ENCODE measurements around the gene EFHD2. TPM values are rescaled to one million over a fixed set of nuclear protein-coding genes. Genes with fewer than 3 reads are reported as not detected.
"Not testable (repeated sequence)": the region's sequence is repeated elsewhere in the genome, so short reads cannot be mapped to it uniquely, and the experiment has no call there.

The EFHD2 gene
- total RNA-seq, 2 donors from 2014 or later: 160 to 191 TPM

DNA sequence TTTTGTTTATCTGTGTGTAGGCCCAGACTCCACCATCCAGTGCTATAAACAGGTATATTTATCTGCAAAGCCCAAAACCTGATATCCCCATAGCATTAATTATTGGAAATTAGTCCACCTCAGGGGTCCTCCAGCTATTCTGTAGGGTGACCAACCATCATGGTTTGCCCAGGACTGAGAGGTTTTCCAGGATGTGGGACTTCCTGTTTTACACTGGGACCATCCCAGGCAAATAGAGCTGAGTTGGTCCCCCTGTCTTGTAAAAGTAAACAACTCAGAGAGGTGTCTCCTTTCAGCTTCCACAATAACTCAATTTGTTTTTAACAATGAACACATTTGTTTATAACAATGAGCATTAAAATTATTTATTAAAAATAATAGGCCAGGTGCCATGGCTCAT, 58.5 kb downstream of the EFHD2 start:
- H3K36me3 ChIP-seq: no peaks in the 10 kb centered on the region
- H3K4me3 ChIP-seq: no peak overlapping the region
- no peaks in the 10 kb centered on the region for H3K4me1 ChIP-seq
- H3K9me3 ChIP-seq: no peaks in the 10 kb centered on the region
- H3K9ac ChIP-seq (ENCODE audit: low read depth in 2 of 2, low read length in 2 of 2): no peak overlapping the region
- H3K27ac ChIP-seq: no peak overlapping the region
- DNase-seq: no peak
- intact Hi-C loops (cut with DNase I): no loop called here
- H3K27me3 ChIP-seq: no peaks in the 10 kb centered on the region
- TF ChIP-seq, protein P1, sequence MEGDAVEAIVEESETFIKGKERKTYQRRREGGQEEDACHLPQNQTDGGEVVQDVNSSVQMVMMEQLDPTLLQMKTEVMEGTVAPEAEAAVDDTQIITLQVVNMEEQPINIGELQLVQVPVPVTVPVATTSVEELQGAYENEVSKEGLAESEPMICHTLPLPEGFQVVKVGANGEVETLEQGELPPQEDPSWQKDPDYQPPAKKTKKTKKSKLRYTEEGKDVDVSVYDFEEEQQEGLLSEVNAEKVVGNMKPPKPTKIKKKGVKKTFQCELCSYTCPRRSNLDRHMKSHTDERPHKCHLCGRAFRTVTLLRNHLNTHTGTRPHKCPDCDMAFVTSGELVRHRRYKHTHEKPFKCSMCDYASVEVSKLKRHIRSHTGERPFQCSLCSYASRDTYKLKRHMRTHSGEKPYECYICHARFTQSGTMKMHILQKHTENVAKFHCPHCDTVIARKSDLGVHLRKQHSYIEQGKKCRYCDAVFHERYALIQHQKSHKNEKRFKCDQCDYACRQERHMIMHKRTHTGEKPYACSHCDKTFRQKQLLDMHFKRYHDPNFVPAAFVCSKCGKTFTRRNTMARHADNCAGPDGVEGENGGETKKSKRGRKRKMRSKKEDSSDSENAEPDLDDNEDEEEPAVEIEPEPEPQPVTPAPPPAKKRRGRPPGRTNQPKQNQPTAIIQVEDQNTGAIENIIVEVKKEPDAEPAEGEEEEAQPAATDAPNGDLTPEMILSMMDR (IDR thresholded peaks at IDR 0.05): no peak

DNA sequence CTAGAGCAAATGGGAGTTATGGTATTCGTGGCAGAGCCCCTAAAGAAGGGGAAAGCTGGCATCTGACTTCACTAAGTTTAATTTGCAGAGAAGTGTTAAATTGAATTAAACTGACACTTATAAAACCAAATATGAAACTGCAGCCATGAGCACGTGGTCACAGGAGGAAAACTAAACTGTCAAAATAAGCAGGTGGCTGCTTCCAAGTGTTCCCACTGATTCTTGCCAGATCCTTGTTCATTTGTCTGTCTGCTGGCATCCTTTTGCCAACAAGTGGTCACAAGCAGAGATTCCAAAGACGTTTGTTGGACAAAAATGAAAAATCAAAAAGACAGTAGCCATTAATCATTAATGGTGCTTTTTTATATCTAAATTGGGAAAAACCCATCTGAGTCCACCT, 59.7 kb downstream of the EFHD2 start:
- H3K36me3 ChIP-seq: no peaks in the 10 kb centered on the region
- TF ChIP-seq, protein P1 (IDR thresholded peaks at IDR 0.05): no peak
- no peak overlapping the region for H3K27ac ChIP-seq
- intact Hi-C loops (cut with DNase I): no loop called here
- no peak for DNase-seq
- H3K27me3 ChIP-seq: no peaks in the 10 kb centered on the region
- no peak overlapping the region for H3K9ac ChIP-seq (ENCODE audit: low read depth in 2 of 2, low read length in 2 of 2)
- no peaks in the 10 kb centered on the region for H3K4me1 ChIP-seq
- H3K9me3 ChIP-seq: no peaks in the 10 kb centered on the region
- no peak overlapping the region for H3K4me3 ChIP-seq

DNA sequence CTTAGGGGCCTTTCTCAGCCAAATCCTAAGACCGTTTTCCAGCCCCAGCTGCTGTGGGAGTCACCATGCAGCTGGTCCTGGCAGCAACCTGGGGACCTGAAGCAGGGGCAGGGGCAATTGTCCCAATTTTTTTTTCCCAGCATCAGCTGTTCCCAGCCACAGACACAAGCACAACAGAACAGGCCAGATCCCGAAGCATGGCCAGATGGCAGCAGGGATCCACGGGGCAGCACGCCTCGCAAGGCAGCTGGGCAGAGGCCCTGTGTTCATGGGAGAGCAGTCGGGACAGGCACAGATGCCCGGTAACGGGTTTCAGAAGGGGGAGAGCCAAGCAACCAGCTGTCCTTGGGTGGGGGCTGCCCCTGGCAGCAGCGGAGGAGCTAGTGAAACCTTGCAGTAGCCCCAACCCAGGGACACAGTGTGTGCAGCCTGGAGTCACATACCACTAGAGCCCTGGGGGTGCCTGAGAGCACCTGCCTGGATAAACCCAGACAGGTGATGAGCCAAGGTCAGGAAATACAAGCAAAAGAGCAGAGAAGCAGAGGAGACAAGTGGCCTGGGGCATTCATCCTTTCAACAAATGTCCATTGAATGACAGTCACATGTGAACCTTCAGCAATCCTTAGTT, 60.2 kb downstream of the EFHD2 start:
- H3K9me3 ChIP-seq; intact Hi-C loops (cut with DNase I); H3K27me3 ChIP-seq; H3K36me3 ChIP-seq; H3K27ac ChIP-seq; H3K4me3 ChIP-seq; DNase-seq; H3K9ac ChIP-seq (ENCODE audit: low read depth in 2 of 2, low read length in 2 of 2); H3K4me1 ChIP-seq: not testable (repeated sequence)

DNA sequence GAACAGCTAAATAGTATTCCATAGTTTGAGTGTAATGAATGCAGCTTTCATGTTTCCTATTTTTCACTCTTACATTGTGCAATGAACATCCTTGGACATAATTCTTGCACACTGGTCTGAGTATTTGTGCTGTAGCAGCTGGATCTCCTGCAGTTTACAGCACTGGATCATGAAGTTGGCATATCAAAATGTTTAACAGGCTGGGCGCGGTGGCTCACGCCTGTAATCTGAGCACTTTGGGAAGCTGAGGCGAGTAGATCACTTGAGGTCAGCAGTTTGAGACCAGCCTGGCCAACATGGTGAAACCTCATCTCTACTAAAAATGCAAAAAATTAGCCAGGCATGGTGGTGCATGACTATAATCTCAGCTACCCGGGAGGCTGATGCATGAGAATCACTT, 61.4 kb downstream of the EFHD2 start:
- not testable (repeated sequence) for H3K27me3 ChIP-seq, H3K4me1 ChIP-seq

DNA sequence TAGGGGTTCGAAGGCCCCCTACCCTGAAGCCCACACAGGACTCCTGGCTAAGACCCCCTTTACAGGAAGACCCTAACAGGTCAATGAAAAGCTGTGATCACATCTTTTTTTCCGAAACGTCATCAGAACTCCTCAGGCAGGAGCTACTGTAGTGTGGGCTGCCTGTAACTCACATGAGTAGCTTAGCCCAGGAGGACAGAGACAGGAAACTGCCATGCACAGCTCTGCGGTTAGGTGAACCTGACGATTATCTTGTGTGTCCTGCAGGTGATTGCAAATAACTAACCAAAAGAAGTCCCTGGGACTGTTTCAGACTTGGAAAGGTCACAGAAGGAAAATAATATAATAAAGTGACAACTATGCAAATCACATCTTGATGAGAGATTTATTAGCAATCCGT, 62.0 kb downstream of the EFHD2 start:
- H3K9me3 ChIP-seq; H3K36me3 ChIP-seq; H3K4me3 ChIP-seq; H3K27ac ChIP-seq; H3K4me1 ChIP-seq; intact Hi-C loops (cut with DNase I); DNase-seq; H3K9ac ChIP-seq (ENCODE audit: low read depth in 2 of 2, low read length in 2 of 2); H3K27me3 ChIP-seq: not testable (repeated sequence)

More for the DNA sequence above, 61.4 kb downstream of the EFHD2 start:
- H3K36me3 ChIP-seq; H3K9ac ChIP-seq (ENCODE audit: low read depth in 2 of 2, low read length in 2 of 2); intact Hi-C loops (cut with DNase I); DNase-seq; H3K9me3 ChIP-seq; H3K27ac ChIP-seq; H3K4me3 ChIP-seq: not testable (repeated sequence)

DNA sequence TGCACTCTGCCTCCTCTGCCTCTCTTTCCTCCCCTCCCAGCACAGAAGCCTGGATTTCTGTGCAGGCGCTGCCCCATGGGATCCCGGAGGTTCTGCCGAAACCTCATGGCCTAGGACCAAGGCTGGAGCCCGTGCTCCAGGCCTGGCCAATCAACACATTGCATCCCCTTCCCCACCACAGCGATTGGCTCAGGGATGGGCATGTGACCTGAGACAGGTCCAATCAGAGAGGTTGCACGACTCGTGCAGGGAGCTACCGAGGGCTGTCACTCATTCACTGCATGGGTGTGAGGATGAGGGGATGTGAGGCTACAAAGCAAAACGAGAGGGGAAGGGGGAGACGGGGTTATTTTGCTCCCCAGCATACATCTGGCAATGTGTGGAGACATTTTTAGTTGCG, 62.9 kb downstream of the EFHD2 start:
- TF ChIP-seq, protein P1 (IDR thresholded peaks at IDR 0.05): no peak

DNA sequence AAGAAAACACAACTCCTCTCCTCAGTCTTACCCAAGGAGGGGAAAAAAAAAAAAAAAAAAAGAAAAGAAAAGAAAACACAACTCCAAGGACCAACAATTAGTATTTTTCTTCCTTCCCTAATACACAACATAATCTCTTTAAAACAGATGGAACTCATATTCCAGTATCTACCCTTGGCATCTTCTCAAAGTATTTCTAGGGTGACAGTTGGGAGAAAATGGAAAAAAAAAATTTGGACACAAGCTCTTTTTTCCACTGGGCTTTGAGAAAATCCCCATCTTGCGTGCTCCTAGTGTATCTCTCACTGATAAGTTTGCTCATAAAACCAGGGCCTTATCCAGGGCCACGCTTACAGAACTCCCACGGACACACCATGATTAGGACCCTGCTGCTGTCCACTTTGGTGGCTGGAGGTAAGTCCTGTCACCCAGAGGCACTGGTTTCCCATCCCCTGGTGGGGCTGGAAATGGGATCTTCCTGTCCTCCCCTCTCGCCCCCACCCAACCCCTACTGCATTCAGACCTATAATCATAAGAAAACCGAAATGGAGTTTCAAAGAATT, 66.1 kb downstream of the EFHD2 start, which contains the start of gene CELA2B:
Gene CELA2B, plus strand, starts transcription at position 353 of the 563 bp plus-strand sequence. Its CDS starts 22 bp downstream, at position 375.
- no peak within 1 kb of the TSS for H3K9ac ChIP-seq (ENCODE audit: low read depth in 2 of 2, low read length in 2 of 2)
- no peak for DNase-seq
- TF ChIP-seq, protein P1 (IDR thresholded peaks at IDR 0.05): no peak

More for the DNA sequence above, 62.9 kb downstream of the EFHD2 start:
- no peaks in the 10 kb centered on the region for H3K4me1 ChIP-seq
- H3K4me3 ChIP-seq: no peak overlapping the region
- DNase-seq: no peak
- no peak overlapping the region for H3K27ac ChIP-seq
- no peaks in the 10 kb centered on the region for H3K36me3 ChIP-seq
- intact Hi-C loops (cut with DNase I): no loop called here
- no peaks in the 10 kb centered on the region for H3K9me3 ChIP-seq
- no peaks in the 10 kb centered on the region for H3K27me3 ChIP-seq
- H3K9ac ChIP-seq (ENCODE audit: low read depth in 2 of 2, low read length in 2 of 2): no peak overlapping the region

More for the DNA sequence above, 66.1 kb downstream of the EFHD2 start, which contains the start of gene CELA2B:
- intact Hi-C loops (cut with DNase I): no loop called here
- Histone ChIP-seq H3K9me3 (no peaks in the 10 kb centered on the region), H3K27ac (no peak within 1 kb of the TSS), H3K4me3 (no peak within 1 kb of the TSS), H3K36me3 (no peaks in the 10 kb centered on the region), H3K27me3 (no peaks in the 10 kb centered on the region), H3K4me1 (no peaks in the 10 kb centered on the region)

Measured in colonic mucosa (tissue), 4 donors.